ENCODE measurements around the gene MIDN.
A peak's percentile ranks its signal among the peaks of the same experiment; 100 is the strongest.

Gene MIDN

DNA sequence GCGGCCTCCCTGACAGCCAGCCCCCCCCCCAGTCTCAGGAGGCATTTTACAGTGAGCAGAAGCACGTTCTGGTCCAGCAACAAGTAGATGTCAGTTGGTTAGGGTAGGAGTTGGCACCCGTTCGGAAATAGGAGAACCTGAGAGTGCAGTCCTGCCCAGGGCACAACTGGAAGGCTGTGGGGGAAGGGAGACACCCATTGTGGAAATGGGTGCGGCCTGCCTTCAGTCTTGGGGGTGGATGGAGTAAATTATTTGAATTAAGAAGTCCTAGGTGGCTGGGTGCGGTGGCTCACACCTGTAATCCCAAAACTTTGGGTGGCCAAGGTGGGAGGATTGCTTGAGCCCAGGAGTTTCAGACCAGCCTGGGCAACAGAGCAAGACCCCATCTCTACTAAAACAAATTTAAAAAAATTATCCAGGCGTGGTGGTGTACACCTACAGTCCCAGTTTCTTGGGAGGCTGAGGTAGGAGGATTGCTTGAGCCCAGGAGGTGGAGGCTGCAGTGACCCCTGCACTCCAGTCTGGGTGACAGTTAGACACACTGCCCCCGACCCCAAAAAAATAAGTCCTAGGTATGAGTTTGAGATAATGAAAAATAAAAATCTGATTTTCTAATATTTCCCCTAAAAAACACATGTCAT lies 21.9 kb downstream of the MIDN start:
- no peak for DNase-seq (ENCODE audit: low read depth, low spot score)

- no peak for DNase-seq (ENCODE audit: low read depth, low spot score)
Observed at GRCh38 chr19:1270854-1271527, 22.6 kb downstream of the MIDN start.

DNA sequence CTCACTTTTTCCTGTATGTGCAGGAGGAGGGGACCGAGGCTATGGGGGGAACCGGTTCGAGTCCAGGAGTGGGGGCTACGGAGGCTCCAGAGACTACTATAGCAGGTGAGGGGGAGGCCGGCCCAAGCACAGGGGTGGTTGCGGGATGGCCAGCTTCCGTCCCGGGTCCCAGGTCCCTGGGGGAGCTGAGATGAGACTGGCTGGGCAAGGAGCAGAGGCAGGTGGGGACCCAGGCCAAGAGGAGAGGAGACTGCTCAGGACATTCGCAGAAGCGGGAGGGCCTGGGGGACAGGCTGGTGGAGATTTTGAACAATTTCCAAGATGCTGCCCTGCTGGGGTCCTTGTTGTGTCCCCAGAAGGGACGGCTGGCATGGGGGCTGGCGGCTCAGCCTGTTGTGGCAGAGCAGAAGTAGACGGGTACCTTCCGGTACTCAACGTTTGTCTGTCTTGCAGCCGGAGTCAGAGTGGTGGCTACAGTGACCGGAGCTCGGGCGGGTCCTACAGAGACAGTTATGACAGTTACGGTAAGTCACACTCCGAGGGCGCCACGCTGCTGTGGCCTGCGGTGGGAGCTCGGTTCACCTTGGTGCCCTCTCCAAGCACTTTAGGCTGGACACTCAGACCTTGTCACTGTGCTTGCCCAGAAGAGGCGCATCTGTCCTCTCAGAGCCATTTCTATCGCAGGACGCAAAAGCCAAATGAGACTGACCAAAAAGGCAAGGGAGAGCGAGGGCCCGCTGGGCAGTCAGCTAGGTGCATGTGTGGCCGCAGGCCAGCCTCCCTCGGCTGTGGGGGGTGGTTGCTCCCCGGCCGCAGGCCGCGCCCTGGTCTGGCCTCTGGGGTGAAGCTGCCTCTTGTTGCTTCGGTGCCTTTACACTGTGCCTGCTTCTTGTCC lies 23.4 kb downstream of the MIDN start:
- DNase-seq (ENCODE audit: low read depth, low spot score) = no peak

DNA sequence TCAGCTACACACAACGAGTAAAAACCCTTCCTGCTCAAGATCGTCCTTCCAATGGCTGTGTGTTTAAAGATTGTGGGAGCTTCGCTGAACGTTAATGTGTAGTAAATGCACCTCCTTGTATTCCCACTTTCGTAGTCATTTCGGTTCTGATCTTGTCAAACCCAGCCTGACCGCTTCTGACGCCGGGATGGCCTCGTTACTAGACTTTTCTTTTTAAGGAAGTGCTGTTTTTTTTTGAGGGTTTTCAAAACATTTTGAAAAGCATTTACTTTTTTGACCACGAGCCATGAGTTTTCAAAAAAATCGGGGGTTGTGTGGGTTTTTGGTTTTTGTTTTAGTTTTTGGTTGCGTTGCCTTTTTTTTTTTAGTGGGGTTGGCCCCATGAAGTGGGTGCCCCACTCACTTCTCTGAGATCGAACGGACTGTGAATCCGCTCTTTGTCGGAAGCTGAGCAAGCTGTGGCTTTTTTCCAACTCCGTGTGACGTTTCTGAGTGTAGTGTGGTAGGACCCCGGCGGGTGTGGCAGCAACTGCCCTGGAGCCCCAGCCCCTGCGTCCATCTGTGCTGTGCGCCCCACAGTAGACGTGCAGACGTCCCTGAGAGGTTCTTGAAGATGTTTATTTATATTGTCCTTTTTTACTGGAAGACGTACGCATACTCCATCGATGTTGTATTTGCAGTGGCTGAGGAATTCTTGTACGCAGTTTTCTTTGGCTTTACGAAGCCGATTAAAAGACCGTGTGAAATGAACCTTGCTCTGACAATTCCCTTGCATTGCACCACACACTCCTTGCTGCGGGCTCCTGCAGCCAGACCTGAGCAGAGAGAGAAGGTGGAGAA lies 24.3 kb downstream of the MIDN start:
- no peak for DNase-seq (ENCODE audit: low read depth, low spot score)

DNA sequence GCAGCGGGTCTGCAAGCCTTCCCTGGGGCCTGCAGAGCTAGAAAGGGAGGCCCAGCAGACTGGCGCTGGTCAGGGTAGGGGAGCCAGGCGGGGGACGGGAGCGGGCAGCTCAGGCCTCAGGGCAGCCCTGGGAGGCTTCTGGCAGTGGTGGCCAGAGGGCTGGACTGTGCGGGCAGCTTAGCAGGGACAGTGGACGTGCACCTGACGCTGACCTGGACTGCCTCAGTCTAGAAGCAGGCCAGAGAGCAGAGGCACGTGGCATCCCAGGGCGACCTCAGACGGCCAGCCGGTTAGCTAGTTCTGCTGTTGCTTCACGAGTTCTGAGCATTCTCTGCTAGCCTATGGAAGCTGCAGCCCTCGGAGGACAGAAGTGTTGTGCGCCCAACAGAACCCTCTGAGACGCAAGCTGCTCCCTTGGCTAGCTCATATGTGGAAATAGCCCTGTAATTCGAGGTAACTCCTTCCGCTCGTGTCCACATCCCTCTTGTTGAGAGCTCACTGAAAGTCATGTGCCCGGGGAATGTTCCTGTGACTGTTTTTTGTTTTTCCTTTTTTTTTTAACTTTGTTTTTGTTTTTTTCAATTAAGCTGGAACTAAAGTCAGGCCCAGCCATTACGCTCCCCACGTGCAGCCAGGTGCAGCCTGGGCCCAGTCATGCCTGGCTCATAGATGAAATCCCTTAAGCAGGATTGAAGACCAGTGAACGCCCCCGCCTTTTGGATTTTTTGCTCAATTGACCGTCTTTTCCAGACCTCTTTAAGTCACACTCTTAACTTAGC lies 25.1 kb downstream of the MIDN start:
- DNase-seq (ENCODE audit: low read depth, low spot score) = no peak

GRCh38 chr19:1274081-1274851 lies 25.9 kb downstream of the MIDN start:
- no peak for DNase-seq (ENCODE audit: low read depth, low spot score)

DNA sequence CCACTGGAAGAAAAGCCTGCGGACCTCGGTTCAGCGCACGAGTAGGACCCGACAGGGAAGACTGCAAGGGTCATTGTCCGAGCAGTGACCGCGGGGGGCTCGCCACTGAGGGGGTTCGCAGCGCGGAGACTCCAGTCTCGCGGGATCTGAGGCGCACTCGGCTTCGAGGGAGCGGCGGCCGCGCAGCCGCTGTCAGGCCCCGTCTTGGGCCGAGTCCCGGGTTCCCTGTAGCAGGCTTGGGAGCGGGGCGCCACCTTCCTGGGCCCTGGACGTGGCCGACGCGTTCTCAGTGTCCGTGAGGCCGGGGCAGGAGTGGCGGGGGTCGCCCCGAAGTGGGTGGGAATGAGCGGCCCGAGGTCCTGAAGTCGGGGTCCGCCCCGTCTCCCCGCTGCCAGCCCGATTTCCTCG lies 26.5 kb downstream of the MIDN start:
- DNase-seq (ENCODE audit: low read depth, low spot score) = no peak

GRCh38 chr19:1275260-1275975 lies 27.0 kb downstream of the MIDN start, which contains the start of gene FAM174C:
FAM174C (plus strand) TSS chr19:1275530; CDS start chr19:1275550, 20 bp downstream.
- peak; percentile 84 for DNase-seq (ENCODE audit: low read depth, low spot score)

GRCh38 chr19:1275976-1276627 lies 27.7 kb downstream of the MIDN start:
- DNase-seq (ENCODE audit: low read depth, low spot score) = no peak

GRCh38 chr19:1276628-1277022 lies 28.2 kb downstream of the MIDN start:
- no peak for DNase-seq (ENCODE audit: low read depth, low spot score)

DNA sequence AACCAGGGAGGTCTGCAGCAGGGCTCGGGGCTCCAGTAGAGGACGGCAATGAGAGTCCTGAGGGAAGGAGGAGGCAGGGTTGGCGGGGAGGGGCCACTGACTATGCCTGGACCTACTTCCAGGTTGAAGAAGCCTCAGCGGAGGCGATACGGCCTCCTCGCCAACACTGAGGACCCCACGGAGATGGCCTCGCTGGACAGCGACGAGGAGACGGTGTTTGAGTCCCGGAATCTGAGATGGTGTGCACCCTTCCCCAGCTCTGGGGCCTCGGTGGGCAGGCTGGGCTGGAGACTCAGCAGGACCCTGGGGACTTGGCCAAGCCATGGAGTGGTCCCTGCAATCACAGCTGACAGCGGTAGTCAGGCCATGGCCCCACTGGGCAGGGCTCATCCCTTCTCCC lies 28.7 kb downstream of the MIDN start:
- DNase-seq (ENCODE audit: low read depth, low spot score) = no peak

GRCh38 chr19:1278074-1278473 lies 29.7 kb downstream of the MIDN start:
- no peak for DNase-seq (ENCODE audit: low read depth, low spot score)

GRCh38 chr19:1278713-1279660 lies 30.6 kb downstream of the MIDN start:
- DNase-seq (ENCODE audit: low read depth, low spot score) = no peak

DNA sequence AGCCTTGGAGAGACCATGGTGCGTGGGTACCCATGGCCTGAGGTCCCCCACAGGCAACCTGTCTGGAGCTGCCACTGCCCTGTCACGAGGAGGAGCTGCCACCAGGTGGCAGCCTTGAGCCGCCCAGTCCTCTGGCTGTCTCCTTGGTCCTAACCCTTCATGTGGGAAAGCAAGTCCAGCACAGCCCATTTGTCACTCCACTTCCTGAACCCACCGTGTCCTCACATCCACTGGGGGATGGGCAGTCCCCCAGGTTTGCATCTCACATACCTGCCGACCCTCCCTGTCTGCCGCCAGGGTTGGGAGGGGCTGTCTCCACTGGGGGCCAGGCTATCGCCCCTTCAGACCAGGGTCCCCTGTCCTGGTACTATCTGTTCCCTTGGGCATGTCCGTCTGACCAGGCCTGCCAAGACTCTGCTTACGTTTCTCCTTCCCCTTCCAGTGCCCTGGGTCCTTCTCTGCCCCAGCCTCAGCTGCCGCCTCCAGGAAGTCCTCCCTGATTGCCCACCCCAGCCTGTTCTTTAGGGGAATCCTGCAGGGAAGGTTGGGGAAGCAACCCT lies 31.5 kb downstream of the MIDN start:
- DNase-seq (ENCODE audit: low read depth, low spot score) = peak; percentile 44

DNA sequence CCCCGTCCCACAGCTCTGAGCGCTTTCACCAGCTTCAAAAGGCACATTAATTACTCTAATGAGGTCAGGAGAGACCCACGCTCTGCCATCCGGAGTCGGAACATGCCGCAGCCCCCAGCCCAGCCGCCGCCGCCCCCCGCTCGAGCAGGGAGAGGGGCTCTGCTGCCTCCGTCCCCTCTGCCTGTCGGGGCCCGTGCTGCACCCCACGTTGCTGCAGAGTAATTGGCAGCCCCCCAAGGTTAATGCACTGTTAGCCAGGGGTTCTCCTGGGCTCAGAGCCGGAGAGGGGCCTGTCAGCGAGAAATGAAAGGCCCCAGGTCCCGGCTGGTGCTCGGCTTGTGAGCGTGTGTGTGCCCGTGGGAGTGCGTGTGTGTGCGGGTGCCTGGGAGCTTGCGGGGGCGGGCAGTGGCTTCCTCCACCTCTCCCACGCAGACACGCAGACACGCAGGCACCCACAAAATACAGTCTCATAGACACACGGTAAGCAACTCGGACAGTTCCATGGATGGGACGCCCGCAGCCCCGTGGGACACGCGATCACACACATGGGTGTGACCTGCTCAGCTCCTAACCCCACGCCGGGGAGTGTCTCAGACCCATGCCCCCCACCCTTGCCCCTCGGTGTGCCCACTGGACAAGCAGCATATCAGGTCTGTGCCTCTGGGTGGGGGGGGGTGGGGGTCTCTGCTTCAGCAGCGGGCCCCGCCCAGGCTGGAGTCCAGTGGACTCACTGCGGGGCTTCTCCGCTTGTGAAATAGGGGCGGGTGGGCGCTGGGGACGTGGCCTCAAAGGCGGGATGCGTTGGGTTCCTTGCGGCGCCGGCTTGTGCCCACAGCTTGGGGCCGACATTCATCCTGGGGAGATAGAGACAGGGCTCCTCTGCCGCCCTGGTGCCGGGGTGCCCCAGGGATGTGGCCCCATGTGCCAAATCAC lies 32.5 kb downstream of the MIDN start:
- no peak for DNase-seq (ENCODE audit: low read depth, low spot score)

All from activated naive CD8-positive, alpha-beta T cell treated with anti-CD3 and anti-CD28 coated beads, Interleukin-2, amount 50 U/mL, for 16 hours (primary cell).